GM19099 (cell line): ENCODE data around the gene HOXB1.

Experiments used
- POLR2A ChIP-seq: IDR thresholded peaks from 3 replicates; pipeline ENCODE4 v1.6.1; 2011; ENCODE audit warnings: low read depth; ENCODE audit not compliant: insufficient read length; ENCODE audit errors: extremely low read depth

Gene HOXB1

DNA sequence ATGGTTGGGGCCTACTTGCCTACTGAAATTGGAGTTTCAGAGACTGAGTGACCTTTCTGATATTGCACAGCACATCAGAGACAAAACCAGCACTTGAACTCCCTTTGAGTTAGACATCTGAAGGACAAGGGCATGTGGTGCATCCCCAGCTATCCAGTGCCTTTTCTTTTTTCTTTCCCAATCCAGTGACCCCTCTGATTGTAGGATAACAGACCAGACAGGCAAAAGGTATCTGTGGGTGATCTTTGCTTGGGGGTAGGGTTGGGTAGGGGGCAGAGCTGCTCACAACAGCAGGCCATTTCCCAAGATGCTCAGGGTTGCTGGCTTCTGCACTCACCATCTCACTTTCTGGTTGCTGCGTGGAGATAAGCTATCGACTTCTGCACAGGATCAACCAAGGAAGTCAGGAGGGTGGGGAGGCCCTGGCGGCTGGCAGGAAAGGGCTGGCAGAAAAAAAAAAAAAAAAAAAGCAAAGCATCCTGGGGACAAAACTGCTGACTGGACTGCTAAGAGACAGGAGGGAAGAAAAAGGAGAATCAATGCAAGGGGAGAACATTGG lies 42.2 kb downstream of the HOXB1 start:
- TF ChIP-seq POLR2A = no peak

DNA sequence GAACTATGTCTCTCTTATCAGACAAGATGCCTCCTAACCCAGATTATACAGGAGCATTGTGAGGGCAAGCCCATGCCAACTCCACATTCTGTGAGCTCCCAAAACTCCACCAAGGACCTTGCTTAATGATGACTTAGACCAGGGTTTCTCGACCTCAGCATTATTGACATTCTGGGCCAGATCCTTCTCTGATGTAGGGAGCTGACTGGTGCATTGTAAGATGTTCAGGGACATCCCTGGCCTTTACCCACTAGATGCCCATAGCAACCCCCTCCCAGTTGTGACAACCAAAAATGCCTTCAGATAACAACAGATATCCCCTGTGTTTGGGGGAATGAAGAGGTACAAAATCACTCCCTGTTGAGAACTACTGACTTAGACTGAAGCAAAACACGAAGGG lies 43.6 kb downstream of the HOXB1 start:
- no peak for TF ChIP-seq POLR2A

DNA sequence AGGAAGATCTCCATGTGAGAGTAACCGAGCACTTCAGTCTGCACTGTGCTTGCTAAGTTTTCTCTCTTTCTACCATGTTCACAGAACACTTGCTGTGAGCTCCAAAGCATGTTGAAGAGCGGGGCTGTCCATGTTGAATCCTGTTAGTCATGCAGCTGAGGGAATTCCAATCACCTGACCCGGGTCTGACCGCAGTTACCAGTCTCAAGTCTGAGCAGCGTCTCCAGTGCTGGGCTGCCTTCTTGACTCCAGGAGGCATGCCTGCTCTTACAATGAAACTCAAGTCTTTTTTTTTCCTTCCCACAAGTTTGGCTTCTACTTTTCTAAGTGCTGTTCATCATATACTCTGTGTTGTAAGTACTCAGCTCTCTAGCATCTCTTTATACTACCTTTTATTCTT lies 44.3 kb downstream of the HOXB1 start:
- no peak for TF ChIP-seq POLR2A

DNA sequence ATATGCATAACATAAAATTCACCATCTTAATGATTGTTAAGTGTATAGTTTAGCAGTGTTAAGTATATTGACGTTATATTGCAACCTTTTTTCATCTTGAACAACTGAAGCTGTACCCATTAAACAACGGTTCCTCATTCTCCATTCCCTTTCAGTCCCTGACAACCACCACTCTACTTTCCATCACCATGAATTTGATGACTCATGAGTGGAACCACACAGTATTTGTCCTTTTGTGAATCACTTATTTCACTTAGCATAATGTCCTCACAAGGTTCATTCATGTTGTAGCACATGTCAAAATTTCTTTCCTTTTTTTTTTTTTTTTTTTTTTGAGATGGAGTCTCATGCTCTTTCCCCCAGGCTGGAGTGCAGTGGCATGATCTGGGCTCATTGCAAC lies 46.0 kb downstream of the HOXB1 start:
- no peak for TF ChIP-seq POLR2A

DNA sequence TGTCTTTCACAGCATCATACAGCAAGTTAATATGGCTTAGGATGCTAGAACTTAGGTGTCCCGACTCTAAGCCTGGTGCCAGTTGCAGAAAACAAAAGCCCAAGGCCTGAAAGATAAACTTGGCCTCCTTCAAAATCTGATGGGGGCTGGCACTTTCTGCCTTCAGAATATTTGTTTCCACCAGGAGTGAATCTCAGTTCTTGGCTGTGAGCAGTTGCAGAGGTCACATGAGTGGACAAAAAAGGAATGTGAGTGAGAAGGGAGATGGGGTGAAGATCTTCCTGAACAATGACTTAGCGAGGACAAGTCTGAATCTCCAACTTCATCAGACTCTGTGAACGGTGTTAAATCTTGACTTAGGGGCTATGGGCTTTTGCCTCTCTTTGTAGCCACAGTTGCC lies 46.6 kb downstream of the HOXB1 start:
- no peak for TF ChIP-seq POLR2A

DNA sequence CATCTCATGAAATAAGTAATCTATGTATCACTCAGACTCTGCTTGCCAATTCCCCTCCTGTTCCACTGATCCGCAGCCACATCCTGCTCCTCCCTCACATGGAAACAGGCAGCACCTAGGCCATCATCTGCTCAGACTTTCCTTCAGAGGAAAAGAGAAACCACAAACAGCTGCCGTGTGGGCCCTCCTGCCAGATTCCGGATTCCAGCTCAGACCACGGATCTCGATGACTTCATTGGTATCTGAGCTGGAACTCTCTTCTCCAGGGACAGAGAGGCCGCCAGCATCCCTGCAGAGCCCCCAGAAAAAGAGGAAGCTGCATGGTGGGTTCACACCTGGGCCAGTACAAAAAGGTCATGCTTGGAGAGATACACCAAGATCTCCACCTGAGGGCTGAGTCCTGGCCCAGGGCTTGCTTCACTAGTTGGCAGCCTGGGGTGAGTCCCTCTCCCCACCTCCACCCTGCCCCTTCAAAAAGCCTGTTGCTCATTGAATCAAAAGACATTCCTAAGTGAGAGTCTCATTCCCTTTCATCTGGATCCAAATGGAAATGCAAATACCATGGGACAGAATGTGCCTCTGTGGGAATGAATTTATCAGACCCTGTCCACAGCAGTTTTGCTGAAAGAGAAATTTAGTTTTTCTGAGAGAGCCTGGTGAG lies 47.2 kb downstream of the HOXB1 start:
- no peak for TF ChIP-seq POLR2A

DNA sequence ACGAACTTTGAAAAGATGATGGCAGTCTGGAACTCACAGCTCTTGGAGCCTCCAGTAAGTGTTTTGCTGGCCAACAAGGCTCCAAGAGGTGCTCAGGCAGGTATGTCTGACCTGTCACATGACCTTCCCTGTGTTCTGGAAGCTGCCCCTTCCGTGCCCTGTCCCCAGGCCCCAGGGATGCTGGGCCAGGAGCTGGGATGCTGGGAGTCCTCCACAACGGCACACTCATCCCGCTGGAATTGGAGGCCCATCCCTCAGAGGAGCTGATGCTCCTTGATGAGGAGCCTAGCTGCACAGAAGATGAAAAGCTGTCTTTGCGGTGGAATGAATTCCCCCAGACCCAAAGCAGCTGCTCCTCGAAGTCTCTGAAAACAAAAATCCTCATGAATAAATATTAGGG lies 47.8 kb downstream of the HOXB1 start:
- no peak for TF ChIP-seq POLR2A

DNA sequence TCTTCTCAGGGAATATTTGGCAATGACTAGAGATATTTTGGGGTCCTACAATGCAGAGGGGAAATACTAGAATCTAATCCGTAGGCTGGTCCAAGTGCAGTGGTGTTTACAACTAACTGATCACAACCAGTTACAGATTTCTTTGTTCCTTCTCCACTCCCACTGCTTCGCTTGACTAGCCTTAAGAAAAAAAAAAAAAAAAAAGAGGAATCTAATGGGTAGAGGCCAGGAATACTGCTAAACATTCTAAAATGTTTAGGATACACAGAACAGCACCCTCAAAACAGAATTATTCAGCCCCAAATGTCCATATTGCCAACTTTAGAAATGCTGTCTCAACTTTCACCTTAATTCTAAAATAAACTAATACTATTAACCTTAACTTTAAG lies 51.8 kb downstream of the HOXB1 start:
- TF ChIP-seq POLR2A = no peak
